GM12801 (cell line): ENCODE data around the gene CHST15.

Source experiments
- TF ChIP-seq, protein P1 (sequence below): IDR thresholded peaks from one replicate; pipeline ENCODE4 v1.5.1; 2011; ENCODE audit warnings: control low read depth; ENCODE audit not compliant: insufficient read length; ENCODE audit errors: extremely low read depth

CHST15 gene

GRCh38 chr10:124037286-124037685, 56.1 kb downstream of the CHST15 start:
- TF ChIP-seq, protein P1, sequence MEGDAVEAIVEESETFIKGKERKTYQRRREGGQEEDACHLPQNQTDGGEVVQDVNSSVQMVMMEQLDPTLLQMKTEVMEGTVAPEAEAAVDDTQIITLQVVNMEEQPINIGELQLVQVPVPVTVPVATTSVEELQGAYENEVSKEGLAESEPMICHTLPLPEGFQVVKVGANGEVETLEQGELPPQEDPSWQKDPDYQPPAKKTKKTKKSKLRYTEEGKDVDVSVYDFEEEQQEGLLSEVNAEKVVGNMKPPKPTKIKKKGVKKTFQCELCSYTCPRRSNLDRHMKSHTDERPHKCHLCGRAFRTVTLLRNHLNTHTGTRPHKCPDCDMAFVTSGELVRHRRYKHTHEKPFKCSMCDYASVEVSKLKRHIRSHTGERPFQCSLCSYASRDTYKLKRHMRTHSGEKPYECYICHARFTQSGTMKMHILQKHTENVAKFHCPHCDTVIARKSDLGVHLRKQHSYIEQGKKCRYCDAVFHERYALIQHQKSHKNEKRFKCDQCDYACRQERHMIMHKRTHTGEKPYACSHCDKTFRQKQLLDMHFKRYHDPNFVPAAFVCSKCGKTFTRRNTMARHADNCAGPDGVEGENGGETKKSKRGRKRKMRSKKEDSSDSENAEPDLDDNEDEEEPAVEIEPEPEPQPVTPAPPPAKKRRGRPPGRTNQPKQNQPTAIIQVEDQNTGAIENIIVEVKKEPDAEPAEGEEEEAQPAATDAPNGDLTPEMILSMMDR, result no peak

DNA sequence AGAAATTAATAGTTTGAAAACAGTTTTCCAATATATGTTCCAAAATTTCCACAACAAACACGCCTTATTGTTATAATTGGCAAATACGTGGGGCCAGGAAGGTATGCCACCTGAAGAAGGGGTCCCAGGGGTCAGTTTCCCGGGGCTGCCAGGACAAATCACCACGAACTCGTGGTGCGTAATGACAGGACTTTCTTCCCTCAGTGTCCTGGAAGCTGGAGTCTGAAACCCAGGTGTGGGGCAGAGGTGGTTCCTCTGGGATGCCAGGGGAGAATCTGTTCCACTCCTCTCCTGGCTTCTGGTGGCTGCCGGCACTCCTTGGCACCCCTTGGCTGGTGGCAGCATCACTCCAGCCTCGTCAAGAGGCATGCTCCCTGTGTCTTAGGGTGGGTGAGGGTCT, 56.7 kb downstream of the CHST15 start:
- TF ChIP-seq, protein P1, result no peak

DNA sequence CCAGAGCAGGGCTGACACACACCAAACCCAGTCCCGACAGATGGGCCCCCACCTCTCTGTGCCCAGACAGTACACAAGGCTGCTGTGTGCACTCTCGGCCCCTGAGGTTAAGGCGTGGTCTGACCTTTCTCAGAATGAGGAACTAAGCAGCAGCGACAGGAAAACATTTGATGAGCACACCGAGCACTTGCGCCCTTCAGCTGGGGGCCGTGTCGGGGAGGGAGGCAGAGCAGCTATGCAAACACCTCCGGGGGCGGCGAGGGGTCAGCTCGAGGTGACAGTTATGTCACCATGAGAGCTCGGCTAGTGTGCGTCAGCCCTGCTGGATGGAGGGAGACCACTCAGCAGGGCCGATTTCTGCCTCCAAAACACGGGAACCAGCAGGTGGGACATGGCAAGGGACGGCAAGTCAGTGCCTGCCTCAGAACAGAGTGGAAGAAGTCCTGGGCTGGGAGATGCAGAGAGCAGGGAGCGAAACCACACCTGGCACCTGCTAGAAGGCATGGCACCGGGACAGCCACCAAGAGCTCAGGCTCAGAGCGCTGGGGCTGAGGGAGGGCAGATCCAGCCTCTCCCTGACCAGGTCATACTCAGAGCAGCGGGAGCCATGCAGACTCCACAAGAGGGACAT, 57.4 kb downstream of the CHST15 start:
- TF ChIP-seq, protein P1, result no peak

GRCh38 chr10:124035306-124035927, 58.0 kb downstream of the CHST15 start:
- TF ChIP-seq, protein P1, result no peak

DNA sequence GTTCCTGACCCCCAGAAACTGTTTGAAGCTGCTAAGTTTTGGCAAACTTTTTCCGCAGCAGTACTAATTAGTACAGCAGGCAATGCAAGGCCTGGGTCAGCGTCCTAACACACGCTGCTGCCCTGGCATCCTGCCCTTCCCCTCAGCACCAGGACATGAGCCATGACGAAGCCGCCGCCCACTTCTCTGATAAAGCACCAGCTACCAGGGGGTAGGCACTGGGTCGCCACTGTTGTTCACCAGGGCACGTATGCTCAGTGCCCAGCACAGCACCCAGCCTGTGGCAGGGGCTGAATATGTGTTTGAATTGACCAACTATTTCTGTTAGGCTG, 59.5 kb downstream of the CHST15 start:
- TF ChIP-seq, protein P1, result no peak

DNA sequence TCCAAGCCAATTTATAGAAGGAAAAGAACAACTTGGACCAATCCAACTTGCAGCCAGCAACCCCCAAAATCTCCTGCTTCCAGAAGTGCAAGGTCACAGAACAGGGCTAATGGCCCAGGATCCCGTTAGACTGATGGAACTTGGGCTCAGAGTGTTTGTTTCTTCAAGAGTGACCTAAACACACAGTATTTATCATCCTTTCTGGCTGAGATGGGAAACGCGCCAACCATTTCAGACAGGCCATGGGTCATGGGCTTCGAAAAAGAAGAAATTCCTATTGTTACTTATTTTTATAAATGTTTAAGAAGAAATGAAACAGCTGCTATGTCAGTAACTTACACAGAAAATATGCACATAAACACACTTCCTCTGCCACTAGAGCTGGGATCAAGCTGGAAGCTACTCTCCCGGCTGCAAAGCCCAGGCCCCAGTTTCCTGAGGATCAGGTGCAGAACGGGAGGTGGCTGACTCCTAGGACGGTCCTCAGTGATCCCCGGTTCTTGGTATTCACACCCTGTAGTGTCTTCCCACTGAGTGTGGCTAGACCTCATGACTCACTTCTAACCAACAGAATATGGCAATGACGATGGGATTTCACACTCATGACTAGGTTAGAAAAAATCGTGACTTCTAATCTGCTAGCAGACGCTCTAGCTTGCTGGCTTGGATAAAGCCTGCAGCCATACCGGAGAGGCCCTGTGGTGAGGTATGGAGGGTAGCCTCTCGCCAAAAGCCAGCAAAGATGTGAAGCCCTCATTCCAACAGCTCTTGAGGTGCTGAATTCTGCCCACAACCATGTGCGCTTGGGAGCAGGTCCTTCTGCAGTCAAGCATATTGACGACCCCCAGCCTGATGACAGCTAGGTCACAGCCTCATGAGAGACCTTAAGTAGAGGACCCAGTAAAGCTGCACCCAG, 60.2 kb downstream of the CHST15 start:
- TF ChIP-seq, protein P1, result no peak

GRCh38 chr10:124032087-124032935, 61.1 kb downstream of the CHST15 start:
- TF ChIP-seq, protein P1, result no peak
